SK-N-SH treated with all-trans-retinoic acid at 6 μM for 48 hours (cell line): ENCODE results near the gene KCNC4.

Source experiments
- CSRNP3 ChIP-seq: fragments of 250-450 bp; sonication (Bioruptor Pico); IDR thresholded peaks from 2 replicates; pipeline ENCODE4 v1.5.1; 2021; ENCODE audit warnings: mild to moderate bottlenecking, moderate library complexity
- ESRRG ChIP-seq: fragments of 250-450 bp; sonication (Bioruptor Pico); IDR thresholded peaks from 2 replicates; pipeline ENCODE4 v1.6.1; 2021; ENCODE audit warnings: mild to moderate bottlenecking
- OSR1 ChIP-seq: fragments of 250-450 bp; sonication (Bioruptor Pico); IDR thresholded peaks from 2 replicates; pipeline ENCODE4 v1.8.0; 2022; ENCODE audit warnings: moderate library complexity, mild to moderate bottlenecking, inconsistent platforms
- ZNF8 ChIP-seq: fragments of 450-650 bp; formaldehyde crosslinking; IDR thresholded peaks from 2 replicates; pipeline ENCODE4 v1.5.0; 2020; ENCODE audit warnings: mild to moderate bottlenecking, moderate library complexity

GRCh38 chr1:110164725-110165350, 45.3 kb upstream of the KCNC4 start:
- TF ChIP-seq CSRNP3 (no peak), OSR1 (CRISPR knock-in tag) (no peak), ZNF8 (CRISPR knock-in tag) (no peak), ESRRG (CRISPR knock-in tag) (no peak)
